RWPE1 (cell line): ENCODE results near the gene USP12.

ENCODE experiments used
- CTCF ChIA-PET: fragments of 350-600 bp; sonication (Branson Sonifier 250); formaldehyde crosslinking; extraction: SDS; loops from one replicate; lab custom pipeline; 2021; lab: Yijun Ruan, JAX
- POLR2A ChIA-PET: fragments of 400-600 bp; formaldehyde crosslinking; extraction: SDS; loops from one replicate; lab custom pipeline; 2020; ENCODE audit warnings: antibody characterized with exemption; ENCODE audit not compliant: low non-redundant PET; lab: Yijun Ruan, JAX
- DNase-seq: peaks from one replicate; pipeline ENCODE4 v3.0.0; 2012; ENCODE audit warnings: low spot score
- H3K27ac ChIP-seq: fragments of 450-650 bp; 2 replicates; pipeline ENCODE4 v1.5.1; 2017
- CTCF ChIP-seq: fragments of 450-650 bp; conservative IDR thresholded peaks from 2 replicates; pipeline ENCODE4 v1.5.1; 2017; ENCODE audit warnings: low read depth, mild to moderate bottlenecking

The USP12 gene

DNA sequence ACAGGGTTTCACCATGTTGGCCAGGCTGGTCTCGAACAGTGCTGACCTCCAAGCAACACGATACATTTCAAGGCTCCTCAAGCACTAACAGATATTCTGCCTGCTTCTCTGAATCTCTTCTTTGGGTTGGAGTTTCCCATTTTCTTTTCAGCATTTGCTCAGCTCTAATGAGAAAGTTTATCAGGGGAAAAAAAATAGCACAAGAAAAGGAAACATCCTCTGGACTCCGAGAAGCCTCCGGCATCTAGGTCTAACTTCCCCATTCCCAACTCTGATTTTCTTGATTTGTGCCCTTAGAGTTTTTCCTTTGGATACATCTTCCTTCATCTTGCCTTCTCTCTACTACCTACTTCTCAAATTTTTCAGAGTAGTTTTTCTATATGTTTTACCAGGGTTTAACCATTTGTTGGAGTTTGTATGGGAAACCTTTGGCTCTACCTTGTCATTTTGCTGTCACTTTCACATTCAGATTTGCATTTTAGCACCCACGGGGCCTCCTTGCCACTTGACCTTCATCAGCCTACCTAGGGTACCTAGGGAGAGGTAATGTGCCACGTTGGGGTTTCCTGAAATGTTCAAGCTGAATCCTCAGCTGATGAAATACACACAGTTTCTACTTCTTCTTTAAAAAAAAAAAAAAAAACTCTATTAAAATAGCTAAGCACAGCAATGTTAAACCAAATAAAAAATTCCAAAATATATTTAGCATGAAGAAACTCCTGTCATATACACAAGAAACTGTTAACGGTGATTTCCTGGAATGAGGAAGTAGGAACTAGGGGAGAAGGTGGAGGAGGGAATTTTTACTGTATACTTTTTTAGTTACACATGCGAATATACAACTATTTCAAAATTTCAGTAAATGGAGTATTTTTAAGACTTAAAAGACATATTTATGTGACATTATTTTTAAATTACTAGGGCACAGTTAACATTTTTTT, 5.1 kb upstream of the USP12 start:
- ChIA-PET POLR2A (no interaction called here), CTCF (no interaction called here)
- no peak for TF ChIP-seq CTCF
- no peak overlapping the region for H3K27ac ChIP-seq
- DNase-seq = no peak

DNA sequence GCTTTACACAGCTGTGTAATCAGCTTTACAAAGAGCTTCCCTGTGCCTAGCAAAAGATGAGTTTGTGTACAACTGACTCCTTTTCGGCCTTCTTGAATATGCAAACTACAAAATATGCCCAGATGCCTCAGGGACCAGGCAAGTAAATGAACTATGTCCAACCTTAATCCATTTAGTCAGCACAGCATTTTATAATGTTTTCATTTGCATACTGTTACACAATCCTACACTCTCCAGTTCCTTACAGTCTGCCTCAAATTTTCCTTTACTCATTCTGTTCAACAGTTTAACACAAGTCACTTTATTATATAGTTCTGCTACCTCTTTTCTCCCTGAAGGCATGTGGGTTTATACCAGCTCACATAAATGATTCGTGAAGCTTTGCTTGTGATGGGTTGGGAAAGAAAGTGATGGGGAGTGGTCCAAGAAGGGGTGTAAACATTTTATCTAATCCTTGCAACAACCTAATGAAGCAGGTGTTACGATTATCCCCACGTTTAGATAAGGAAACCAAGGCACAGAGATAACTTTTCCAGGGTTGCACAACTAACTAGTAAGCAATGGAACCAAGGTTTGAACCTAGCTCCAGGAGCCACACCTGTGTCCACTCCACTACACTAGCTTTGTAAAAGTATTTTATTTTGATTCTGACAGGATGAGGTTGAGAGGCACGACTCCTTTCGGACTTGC, 3.3 kb upstream of the USP12 start:
- POLR2A ChIA-PET = no interaction called here

DNA sequence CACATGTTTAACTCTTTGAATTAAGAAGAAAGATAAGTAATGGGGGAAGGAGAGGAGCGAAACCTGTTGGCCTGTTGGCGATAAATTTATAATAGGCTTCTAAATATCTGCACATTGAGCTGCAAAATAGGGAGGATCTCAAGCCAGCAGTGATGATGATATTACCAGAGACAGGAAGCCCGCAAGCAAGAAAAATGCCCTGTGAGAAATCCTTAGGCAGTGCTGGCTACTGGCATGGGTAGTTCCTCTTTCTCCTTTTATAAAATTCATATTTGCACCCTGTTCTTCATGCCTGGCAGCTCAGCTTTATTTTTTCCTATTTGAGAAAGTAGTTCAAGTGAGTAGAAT, 858 bp upstream of the USP12 start:
- CTCF ChIA-PET = interaction anchor here (0.6 kb wide), 1 partner anchor 188 kb away, joined by 3 read pairs; no protein-coding TSS in a partner anchor
- no peak for TF ChIP-seq CTCF
- POLR2A ChIA-PET = no interaction called here
- H3K27ac ChIP-seq = peak overlapping the region; percentile 89
- peak; percentile 29 for DNase-seq

More for the DNA sequence above, 3.3 kb upstream of the USP12 start:
- TF ChIP-seq CTCF = no peak
- no peak for DNase-seq
- CTCF ChIA-PET = interaction anchor here (0.6 kb wide), 1 partner anchor 98 kb away, joined by 3 read pairs; no protein-coding TSS in a partner anchor
- no peak overlapping the region for H3K27ac ChIP-seq

DNA sequence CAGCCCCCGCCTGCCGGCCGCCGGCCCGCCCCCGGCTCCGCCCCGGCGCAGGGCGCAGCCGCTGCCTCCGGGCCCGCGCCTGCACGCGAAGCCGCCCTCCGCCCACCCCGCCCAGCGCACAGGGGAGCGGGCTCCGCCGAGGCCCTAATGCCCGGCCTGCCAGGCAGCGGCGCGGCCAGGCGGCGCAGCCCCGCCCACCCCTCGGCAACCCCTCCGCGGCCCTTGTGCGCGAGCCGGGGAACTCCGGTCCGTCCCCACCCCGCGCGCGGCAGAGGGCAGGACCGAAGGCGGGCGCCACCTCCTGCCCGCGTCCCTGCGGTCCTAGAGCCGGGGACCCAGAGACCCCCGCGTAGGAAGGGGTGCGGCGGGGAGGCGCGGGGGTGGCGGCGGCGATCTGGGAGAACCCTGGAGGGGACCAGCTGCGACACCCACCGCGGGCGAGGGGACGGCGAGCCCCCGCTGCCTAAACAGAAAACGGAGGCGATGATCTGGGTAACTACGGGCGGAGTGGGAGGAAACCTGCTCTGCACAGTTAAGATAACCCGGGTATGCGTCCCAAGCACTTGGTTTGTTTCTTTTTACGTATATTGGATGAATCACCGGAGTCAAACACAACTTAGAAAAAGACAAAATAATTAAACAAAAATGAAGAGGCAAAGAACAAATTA, 350 bp upstream of the USP12 start:
- H3K27ac ChIP-seq = peak overlapping the region; percentile 89
- DNase-seq = peak; percentile 86
- CTCF ChIA-PET = interaction anchor here (0.6 kb wide), 1 partner anchor 187 kb away, joined by 3 read pairs; no protein-coding TSS in a partner anchor
- no peak for TF ChIP-seq CTCF
- POLR2A ChIA-PET = no interaction called here

- CTCF ChIA-PET = interaction anchor here (1.5 kb wide), 1 partner anchor 191 kb away, joined by 3 read pairs; no protein-coding TSS in a partner anchor
- no peak; the same call in 1 of the 2 replicates for TF ChIP-seq CTCF
- H3K27ac ChIP-seq = peak overlapping the region; percentile 89
- POLR2A ChIA-PET = interaction anchor here (0.6 kb wide), 2 partner anchors 11 to 42 kb away, joined by 3 read pairs; no protein-coding TSS in a partner anchor
- peak; percentile 13 for DNase-seq
Measured at GRCh38 chr13:27170516-27171243, 931 bp downstream of the USP12 start.
